Right ventricle myocardium superior (tissue), 1 donor: ENCODE data around the gene B3GALNT1. TPM values are rescaled to one million over a fixed set of nuclear protein-coding genes. Genes with fewer than 3 reads are reported as not detected.
"Not testable (repeated sequence)": the region's sequence is repeated elsewhere in the genome, so short reads cannot be mapped to it uniquely, and the experiment has no call there.

Experiments used
- ATAC-seq: fragments of 200-7000 bp; cut with Tn5 transposase; one replicate; pipeline ENCODE4 v1.9.1; 2020; ENCODE audit warnings: mild to moderate bottlenecking; ENCODE audit not compliant: poor library complexity
- DNase-seq: peaks from one replicate; pipeline ENCODE4 v3.0.0-alpha.2; 2020
- intact Hi-C: fragments of 100-400 bp; cut with DNase I; formaldehyde crosslinking; loops from one replicate; pipeline ENCODE4 v1.11.2; 2022
- total RNA-seq: library from RNA; stranded (reverse); fragmentation: NEBNext Ultra II Directional; extraction: Animal tissue kit (Norgen Biotek cat#: 25700); gene quantifications from one replicate; pipeline ENCODE4 v1.2.1, GENCODE V29; 2021
- donor health status: DM: no; HTN: yes; CAD: no; lungs with severe emphysema.

Gene B3GALNT1
- total RNA-seq, 1 donor from 2014 or later: 53.8 TPM

DNA sequence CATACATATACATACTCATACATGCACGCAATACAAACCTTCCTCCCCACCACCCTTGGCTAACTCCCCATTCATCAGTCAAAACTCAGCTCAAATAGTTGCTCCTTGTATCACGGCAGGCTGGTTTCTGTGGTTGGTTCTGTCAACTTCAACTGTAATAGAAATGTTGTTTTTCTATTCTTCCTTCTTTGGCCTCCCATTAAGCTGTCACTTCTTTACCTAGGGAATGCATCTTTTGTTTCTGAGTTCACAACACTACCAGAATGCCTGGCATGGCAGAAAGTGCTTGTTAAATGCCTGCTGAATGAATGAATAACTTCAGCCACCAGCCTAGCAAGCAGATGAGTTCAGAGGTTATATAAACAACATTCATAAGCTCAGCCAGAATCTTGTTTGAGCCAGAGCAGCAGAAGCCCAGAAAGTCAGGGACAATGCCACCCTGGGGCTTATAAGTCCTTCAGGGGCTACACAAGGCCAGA is 63.1 kb downstream of the B3GALNT1 start:
- intact Hi-C loops: no loop called here

DNA sequence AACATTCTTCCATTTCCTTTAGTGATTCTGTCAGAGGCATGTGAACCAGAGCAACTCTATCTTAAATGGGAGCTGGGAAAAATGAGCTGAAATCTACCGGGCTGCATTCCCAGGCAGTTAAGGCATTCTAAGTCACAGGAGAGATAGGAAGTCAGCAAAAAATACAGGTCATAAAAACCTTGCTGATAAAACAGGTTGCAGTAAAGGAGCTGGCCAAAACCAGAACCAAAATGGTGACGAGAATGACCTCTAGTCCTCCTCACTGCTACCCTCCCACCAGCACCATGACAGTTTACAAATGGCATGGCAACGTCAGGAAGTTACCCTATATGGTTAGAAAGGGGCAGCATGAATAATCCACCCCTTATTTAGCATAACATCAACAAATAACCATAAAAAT is 66.4 kb downstream of the B3GALNT1 start:
- intact Hi-C loops: no loop called here
- DNase-seq (no peak), ATAC-seq (no peak)

More for the DNA sequence above, 63.1 kb downstream of the B3GALNT1 start:
- ATAC-seq: no peak
- no peak for DNase-seq

DNA sequence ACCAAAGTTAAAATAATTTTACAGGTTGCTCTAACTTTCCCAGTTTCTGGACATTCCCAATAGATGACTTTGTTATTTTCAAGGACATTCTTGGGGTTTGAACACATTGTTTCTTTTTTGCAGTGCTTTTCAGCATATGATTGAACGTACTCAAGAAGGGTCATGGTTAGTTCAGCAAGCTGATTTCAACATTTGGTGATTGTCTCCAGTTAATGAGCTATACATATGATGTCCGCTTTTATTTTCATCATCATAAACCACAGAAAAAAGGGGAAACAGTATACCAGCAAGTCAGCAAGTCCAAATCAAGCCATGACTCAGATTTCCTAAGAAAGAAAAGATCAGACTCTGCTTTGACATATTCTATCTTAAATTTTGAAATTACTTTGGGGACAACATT is 69.4 kb downstream of the B3GALNT1 start:
- DNase-seq (no peak), ATAC-seq (peak; percentile 34)
- intact Hi-C loops: no loop called here

DNA sequence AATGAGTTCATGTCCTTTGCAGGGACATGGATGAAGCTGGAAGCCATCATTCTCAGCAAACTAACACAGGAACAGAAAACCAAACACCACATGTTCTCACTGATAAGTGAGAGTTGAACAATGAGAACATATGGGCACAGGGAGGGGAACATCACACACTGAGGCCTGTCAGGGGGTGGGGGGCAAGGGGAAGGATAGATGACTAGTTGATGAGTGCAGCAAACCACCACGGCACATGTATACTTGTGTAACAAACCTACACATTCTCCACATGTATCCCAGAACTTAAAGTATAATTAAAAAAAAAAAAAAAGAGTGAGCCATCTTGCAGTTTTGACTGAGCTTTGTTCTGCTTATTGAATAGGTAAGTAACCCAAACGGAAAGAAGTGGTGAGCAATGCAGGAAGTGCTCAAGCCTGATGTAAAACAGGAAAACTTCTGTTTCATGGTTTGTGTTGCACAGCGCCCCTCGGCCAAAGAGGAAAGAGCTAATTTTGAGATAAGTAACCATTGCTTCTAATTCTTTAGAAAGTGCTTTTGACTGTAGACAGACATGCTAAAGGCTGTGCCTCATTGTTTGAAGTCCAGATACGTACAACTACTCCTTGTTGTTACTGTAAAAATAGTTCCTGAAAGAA is 70.1 kb downstream of the B3GALNT1 start:
- ATAC-seq, DNase-seq, intact Hi-C loops: not testable (repeated sequence)

Other genes with a start within 250 kb of the B3GALNT1 start
- 47.4 TPM for gene NMD3, start 116.0 kb upstream of the B3GALNT1 start, total RNA-seq